ENCODE results near the gene PPP4R1.

GRCh38 chr18:9630444-9630843, 16.1 kb upstream of the PPP4R1 start:
- TF ChIP-seq CTCF (IDR thresholded peaks at IDR 0.05) (no peak), POLR2A (IDR thresholded peaks at IDR 0.05) (no peak)
